Left hindlimb (tissue), 1 donor: ENCODE results near the gene GLCE.
"Not testable (repeated sequence)": the region's sequence is repeated elsewhere in the genome, so short reads cannot be mapped to it uniquely, and the experiment has no call there.

Experiments used
- DNase-seq: peaks from one replicate; pipeline ENCODE4 v3.0.0-alpha.2; 2018

The GLCE gene

DNA sequence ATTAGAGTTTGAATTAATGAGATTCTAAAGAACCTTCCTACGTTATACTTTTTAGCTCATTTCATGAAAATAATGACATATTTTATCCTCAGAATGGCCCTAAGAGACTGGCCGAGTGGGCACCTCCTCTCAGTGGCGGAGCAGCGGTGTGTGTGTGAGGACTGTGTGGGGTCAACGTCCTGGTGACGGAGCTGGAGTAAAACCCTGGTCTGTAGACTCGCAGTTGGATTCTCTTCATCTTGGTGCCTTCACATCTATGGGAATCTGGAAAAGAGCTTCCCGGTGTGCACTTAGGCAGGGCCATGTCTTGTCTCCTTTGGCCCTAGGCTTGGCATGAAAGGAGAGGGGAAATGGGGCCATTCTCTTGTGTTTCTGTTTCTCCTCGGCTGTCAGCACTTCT lies 116.9 kb downstream of the GLCE start:
- DNase-seq = no peak

DNA sequence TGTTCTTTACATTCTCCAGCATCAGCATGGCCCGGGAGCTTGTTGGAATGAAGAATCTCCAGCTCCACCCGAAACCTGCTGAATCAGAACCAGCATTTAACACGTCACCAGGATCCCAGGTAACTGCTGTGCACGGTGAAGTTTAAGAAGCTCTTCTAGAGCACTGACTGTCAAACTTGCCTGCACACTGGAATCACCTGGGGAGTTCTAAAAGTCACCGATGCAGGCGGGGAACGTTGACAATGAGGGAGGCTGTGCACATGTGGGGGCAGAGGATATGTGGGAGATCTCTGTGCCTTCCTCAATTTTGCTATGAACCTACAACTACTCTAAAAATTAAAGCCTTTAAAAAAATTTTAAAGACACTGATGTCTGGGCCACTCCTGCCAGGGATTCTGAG lies 119.2 kb downstream of the GLCE start:
- no peak for DNase-seq

- DNase-seq = no peak
Measured at GRCh38 chr15:69280783-69281182, 120.3 kb downstream of the GLCE start.

DNA sequence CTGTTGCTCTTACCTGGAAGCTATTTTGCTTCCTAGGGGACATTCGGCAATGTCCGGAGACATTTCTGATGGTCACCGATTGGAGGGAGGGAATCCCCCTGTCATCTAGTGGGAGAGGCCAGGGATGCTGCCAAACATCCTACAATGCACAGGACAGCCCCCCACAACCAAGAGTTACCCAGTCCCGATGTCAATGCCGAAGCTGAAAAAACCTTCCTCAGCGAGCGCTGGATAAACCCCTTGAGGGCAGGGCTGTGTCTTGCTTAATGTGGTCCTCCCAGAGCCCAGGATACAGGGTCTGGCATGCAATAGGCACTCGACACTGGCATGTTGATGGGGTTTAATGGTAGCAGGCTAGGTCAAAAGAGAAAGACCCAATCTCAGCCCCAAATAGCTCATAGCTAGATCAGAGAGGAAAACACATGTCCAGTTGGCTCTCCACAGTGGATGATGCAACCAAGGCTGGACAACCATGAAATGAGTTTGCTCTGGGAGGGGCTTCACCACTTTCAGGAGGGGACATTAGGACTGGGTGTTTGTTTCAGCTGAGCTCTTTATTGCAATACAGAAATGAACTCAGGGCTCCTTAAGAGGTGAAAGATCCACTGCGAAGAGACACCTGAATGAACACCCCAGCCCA lies 121.8 kb downstream of the GLCE start:
- no peak for DNase-seq

DNA sequence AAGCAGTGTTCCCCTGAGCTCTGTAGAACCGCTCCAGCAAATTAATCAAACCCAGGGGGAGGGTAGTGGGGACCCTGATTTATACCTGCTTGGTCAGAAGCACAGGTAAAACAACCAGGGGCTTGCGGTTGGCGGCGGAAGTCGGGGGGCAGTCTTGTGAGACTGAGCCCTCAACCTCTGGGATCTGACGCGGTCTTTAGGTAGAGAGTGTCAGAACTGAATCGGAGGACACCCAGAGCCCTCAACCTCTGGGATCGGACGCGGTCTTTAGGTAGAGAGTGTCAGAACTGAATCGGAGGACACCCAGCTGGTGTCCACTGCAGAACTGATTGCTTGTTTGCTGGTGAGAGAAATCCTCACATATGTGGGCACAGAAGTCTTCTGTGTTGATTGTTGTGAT lies 125.4 kb downstream of the GLCE start:
- DNase-seq = no peak

DNA sequence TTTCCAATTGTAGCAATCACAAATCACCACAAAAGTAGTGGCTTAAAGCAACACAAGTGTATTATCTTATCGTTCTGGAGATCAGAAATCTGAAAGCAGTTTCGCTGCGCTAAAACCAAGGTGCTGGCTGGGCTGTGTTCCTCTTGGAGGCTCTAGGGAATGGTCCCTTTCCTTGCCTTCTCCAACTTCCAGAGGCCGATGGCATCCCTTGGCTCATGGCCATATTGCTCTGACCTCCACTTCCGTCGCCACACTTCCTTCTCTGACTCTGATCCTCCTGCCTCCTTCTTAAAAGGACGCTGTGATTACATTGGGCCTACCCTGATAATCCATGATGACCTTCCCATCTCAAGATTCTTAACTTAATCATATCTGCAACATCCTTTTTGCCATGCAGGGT lies 127.6 kb downstream of the GLCE start:
- no peak for DNase-seq

- no peak for DNase-seq
Measured at GRCh38 chr15:69288531-69289341, 128.3 kb downstream of the GLCE start.

DNA sequence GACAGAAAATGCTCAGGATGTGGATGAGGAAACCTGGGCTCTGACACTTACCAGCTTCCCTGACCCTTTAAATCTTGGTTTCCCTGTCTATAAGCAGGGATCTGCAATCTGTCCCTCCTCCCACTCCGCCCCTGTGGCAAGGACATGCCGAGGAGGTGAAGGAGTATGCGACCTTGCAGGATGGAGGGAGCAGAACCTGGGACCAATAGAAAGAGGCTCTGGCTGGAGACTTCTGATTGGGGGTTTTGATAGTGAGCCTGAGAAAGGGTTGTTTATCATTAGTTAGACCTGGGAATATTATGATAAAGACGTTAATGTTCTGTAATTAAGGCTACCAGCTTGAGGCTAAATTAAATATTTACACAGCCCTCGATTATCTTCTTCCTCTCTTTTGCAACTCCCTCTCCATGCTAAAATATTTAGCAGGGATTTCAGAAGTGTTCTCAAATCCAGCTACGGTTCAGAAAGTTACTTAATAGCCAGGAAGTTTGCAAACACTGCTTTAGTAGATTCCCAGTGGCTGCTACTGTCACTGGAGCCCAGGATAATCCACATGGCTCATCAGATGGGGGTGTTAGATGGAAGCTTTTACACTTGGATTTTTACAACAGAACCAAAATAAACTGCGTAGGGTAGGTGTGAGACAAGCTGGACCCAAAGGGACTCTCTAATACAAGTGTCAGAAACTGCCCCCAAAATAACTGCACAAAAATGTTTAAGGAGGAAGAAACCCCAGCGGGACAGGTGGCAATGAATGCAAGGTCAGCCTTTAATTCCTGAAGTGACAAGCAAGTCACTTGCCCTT lies 129.1 kb downstream of the GLCE start:
- no peak for DNase-seq

DNA sequence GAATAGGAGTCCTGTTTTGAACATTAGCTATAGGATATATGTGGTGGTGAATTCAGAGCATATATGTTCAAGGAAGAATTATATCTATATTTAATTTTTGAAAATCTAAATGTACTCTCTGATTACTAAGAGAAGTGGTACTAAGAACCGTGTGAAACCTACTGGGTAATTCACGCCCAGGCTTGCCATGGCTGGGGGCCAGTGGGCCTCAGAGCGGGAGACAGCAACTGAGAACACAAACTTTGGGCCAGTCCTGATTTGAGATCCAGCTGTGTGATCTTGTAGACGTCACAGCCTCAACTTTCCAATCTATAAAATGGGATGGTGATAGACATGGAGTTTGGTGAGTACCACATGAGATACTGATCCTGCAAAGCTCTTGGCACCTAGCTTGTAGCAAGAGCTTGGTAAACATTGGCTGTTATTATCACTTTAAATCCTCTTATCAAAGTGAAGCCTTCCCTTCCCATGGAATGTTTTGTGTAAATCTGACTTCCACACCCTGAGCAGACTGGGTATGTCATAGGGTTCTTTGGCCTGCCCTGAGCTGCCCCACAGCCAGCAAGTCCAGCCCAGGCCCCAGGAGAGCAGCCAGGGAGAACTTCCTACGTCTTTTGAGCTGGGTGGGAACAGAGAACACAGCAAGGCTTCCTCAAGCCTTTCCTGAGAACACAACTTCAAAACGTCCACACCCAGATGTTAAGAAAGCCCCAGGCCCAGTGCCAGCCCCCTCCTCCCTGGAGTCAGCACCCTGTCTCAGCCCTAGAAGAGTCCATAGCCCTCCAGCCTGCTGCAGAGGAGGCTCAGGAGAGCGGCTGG lies 130.1 kb downstream of the GLCE start:
- DNase-seq = no peak

DNA sequence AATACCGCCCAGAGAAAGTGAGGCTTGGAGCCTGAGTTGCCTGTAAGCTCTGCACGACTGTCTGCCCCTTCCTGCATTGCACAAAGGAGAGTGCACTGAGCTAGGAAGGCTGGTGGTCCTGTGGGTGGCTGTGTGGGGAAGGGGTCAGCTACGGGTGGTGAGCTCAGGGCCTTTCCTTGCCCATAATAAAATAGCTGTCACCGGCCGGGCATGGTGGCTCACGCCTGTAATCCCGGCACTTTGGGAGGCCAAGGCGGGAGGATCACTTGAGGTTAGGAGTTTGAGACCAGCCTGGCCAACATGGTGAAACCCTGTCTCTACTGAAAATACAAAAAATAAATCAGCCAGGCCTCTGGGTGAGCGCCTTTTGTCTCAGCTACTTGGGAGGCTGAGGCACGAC lies 131.2 kb downstream of the GLCE start:
- not testable (repeated sequence) for DNase-seq

- no peak for DNase-seq
Measured at GRCh38 chr15:69292826-69293420, 132.5 kb downstream of the GLCE start.

- no peak for DNase-seq
Measured at GRCh38 chr15:69293741-69294615, 133.5 kb downstream of the GLCE start.

GRCh38 chr15:69296606-69297005 lies 136.2 kb downstream of the GLCE start:
- DNase-seq = no peak

DNA sequence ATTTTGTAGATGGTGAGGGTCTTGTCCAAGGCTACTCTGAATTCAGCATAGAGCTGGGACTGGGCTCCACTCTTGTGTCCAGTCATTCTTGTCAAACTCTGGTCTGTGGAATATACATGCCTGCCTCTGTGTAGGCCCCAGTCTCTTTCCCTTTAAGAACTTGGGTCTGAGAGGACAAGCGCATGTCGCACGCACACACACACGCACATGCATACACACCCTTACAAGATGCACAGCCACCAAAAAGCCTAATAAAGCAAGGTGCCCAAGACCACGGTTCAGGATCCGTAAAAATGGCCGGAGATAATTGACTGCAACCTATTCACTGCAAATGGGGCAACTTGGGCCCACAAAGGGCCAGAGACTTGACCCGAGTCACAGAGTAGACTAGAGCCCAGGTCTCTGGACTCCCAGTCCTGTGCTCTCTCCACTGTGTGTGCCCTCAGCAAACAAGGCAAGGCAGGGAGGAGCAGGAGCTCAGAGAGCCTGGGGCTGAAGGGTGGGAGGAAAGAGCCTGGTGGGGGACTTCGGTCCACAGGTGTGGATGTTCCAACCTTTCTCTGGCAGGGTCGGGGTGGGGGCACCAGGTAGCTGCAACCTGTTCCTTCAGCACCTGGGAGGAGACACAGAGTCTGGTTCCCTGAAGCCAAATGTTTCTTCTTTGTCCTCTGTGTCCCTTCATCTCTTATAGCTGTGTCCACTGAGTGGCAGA lies 137.4 kb downstream of the GLCE start:
- no peak for DNase-seq

- no peak for DNase-seq
Measured at GRCh38 chr15:69298354-69298696, 137.9 kb downstream of the GLCE start.

DNA sequence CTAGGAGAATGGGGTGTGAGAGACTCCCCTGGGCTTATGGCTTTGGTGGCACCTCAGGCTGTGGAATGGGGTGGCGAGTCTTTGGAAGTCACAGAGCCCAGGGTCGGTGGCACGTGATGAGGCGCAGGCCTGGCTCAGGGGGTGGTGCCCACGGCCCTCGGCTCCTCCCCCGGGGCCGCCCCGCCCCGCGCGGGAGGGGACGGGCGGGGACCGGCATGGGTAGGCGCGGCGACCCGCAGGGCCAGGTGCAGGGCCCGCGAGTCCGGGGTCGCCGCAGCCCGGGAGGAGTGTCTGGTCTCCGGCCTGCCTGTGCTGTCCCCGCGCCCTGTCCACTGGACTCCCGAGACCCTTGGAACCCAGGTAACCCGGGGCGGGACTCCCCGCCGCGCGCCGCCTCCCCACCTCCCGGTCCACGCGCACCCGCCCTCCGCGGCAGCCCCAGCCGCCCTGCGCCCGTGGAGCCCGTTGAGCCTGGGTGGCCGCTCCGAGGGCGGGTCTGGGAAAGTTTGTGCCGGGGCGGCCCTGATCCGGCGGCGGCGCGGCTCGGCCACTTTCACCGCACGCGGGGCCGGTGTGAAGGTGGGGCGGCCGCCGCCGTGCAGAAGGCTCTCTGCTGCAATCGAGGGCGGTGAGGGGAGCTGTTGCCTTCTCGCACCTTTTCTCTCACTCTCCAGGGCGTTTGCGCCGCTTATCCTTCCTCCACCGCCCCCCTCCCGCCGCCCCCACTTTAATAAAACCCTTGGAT lies 138.4 kb downstream of the GLCE start, which contains the start of gene PAQR5:
TSS of gene PAQR5 (plus strand) at position 216 of the 745 bp plus-strand sequence. CDS start 61,169 bp downstream, outside the sequence.
- DNase-seq = no peak

GRCh38 chr15:69299451-69299886 lies 139.0 kb downstream of the GLCE start:
- DNase-seq = no peak

DNA sequence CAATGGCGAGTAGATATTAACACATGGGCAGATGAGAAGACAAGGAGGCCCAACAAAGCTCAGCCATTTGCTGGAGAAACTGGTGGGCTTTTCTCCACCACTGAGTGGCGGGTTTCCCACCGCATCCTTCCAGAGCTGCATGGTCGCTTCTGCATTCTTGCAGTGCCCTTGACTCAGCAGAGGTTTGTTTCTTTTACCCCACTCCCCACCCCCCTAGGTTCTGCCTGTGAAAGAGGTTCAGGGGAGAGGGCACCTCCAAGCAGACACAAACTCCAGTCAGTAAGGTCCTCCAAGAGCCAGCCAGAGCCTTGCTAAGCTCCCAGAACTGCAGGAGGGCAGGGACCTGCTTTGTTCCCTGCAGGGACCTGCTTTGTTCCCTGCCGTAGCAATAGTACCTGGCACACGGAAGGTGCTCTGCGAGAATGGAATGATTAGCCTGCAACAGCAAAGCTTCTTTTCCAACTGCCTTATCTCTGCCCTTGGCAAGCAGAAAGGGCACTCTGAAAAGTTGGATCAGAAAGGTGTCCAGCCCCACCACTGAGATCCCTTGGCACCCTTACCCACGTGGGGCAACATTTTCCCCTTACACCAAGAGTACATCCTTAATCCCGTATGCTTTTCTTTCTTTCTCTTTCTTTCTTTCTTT lies 139.6 kb downstream of the GLCE start:
- DNase-seq = no peak

GRCh38 chr15:69301101-69301500 lies 140.7 kb downstream of the GLCE start:
- not testable (repeated sequence) for DNase-seq
